H1 (cell line): ENCODE data around the gene AOAH. TPM values are rescaled to one million over a fixed set of nuclear protein-coding genes. Genes with fewer than 3 reads are reported as not detected.

Experiments
- CTCF ChIA-PET: fragments of 300-600 bp; sonication (Branson Sonifier 250); formaldehyde crosslinking; loops from one replicate; lab custom pipeline; 2021; ENCODE audit not compliant: partially characterized antibody; lab: Charles Lee
- POLR2A ChIA-PET: fragments of 300-600 bp; sonication (Branson Sonifier 250); formaldehyde crosslinking; loops from one replicate; lab custom pipeline; 2021; ENCODE audit warnings: inconsistent platforms; ENCODE audit not compliant: partially characterized antibody; lab: Charles Lee
- DNase-seq, 2 experiments: peaks; one replicate each; pipeline versions ENCODE4 v3.0.0 to v3.0.0-alpha.2; 2010 to 2022; ENCODE audit warnings: low spot score in 2 of 2, low read depth in 1 of 2, mixed read lengths in 1 of 2
- FAIRE-seq: peaks from 2 replicates; lab custom pipeline; 2011; peaks lifted over from hg19 to GRCh38; lab: Jason Lieb, UNC
- H2AFZ ChIP-seq: 2 replicates; pipeline ENCODE4 v1.8.1; 2012; ENCODE audit warnings: low read length, inconsistent platforms
- H2AK5ac ChIP-seq: 2 replicates; pipeline ENCODE4 v1.6.1; 2013; ENCODE audit warnings: low read depth, low read length
- H2BK120ac ChIP-seq: replicated peaks from 2 replicates; pipeline ENCODE3; 2013; ENCODE audit warnings: low read depth, low read length, inconsistent platforms
- H2BK12ac ChIP-seq: 2 replicates; pipeline ENCODE4 v1.6.1; 2013; ENCODE audit warnings: low read depth, low read length
- H2BK15ac ChIP-seq: 2 replicates; pipeline ENCODE4 v1.6.1; 2013; ENCODE audit warnings: low read length
- H2BK20ac ChIP-seq: 2 replicates; pipeline ENCODE4 v1.6.1; 2013; ENCODE audit warnings: low read length
- H2BK5ac ChIP-seq: 2 replicates; pipeline ENCODE4 v1.6.1; 2013; ENCODE audit warnings: low read depth, low read length
- H3K14ac ChIP-seq: 2 replicates; pipeline ENCODE4 v1.6.1; 2013; ENCODE audit warnings: inconsistent platforms; ENCODE audit not compliant: insufficient read length
- H3K18ac ChIP-seq: 2 replicates; pipeline ENCODE4 v1.6.1; 2013; ENCODE audit warnings: low read length; ENCODE audit errors: extremely low read depth
- H3K23ac ChIP-seq: 2 replicates; pipeline ENCODE4 v1.6.1; 2013; ENCODE audit warnings: inconsistent platforms; ENCODE audit not compliant: insufficient read length
- H3K23me2 ChIP-seq: 2 replicates; pipeline ENCODE4 v1.6.1; 2013; ENCODE audit warnings: low read depth, low read length
- H3K27ac ChIP-seq: 2 replicates; pipeline ENCODE4 v1.6.1; 2011; ENCODE audit warnings: low read depth, low read length, inconsistent platforms
- H3K27me3 ChIP-seq, 4 experiments: replicated peaks in 1 of 4; 1 replicate in 1 of 4; 2 replicates in 3 of 4; pipeline versions ENCODE4 v1.6.1 to v1.8.1; 2011 to 2013; ENCODE audit warnings: low read length in 3 of 4, mild to moderate bottlenecking in 3 of 4, inconsistent platforms in 2 of 4, mixed read lengths in 2 of 4, moderate library complexity in 1 of 4; ENCODE audit not compliant: control insufficient read depth in 3 of 4, insufficient read depth in 3 of 4; ENCODE audit errors: extremely low read depth in 1 of 4
- H3K36me3 ChIP-seq, 4 experiments: 2 replicates each; pipeline versions ENCODE4 v1.6.1 to v1.8.1; 2011 to 2013; ENCODE audit warnings: mild to moderate bottlenecking in 4 of 4, low read length in 3 of 4, moderate library complexity in 2 of 4, control low read depth in 1 of 4, inconsistent platforms in 1 of 4; ENCODE audit not compliant: insufficient read depth in 4 of 4, control insufficient read depth in 2 of 4
- H3K4ac ChIP-seq: replicated peaks from 2 replicates; pipeline ENCODE3; 2013; ENCODE audit warnings: low read length, low read depth, mixed read lengths, inconsistent platforms; ENCODE audit not compliant: insufficient read length
- H3K4me1 ChIP-seq, 4 experiments: replicated peaks in 1 of 4; 1 replicate in 1 of 4; 2 replicates in 3 of 4; pipeline versions ENCODE4 v1.6.1 to v1.8.1; 2011 to 2013; ENCODE audit warnings: low read length in 3 of 4, inconsistent platforms in 2 of 4, mixed read lengths in 1 of 4; ENCODE audit not compliant: insufficient read depth in 4 of 4, control insufficient read depth in 3 of 4
- H3K4me2 ChIP-seq, 2 experiments: 2 replicates each; pipeline versions ENCODE4 v1.6.1 to v1.8.1; 2011 to 2013; ENCODE audit warnings: low read depth in 2 of 2, low read length in 2 of 2, control low read depth in 1 of 2, inconsistent platforms in 1 of 2, mild to moderate bottlenecking in 1 of 2; ENCODE audit not compliant: insufficient read depth in 1 of 2
- H3K4me3 ChIP-seq, 4 experiments: fragments of 200-600, 300-600 bp in 1 of 4; sonication (generic), shearing (Covaris generic), sonication (Bioruptor Twin) in 1 of 4; 2 replicates each; pipeline versions ENCODE4 v1.5.1 to v1.8.1; 2011 to 2016; ENCODE audit warnings: low read length in 4 of 4, low read depth in 3 of 4, control low read depth in 2 of 4, inconsistent platforms in 2 of 4, mild to moderate bottlenecking in 2 of 4, mixed read lengths in 1 of 4, moderate library complexity in 1 of 4; ENCODE audit not compliant: insufficient read depth in 2 of 4; ENCODE audit errors: extremely low read depth in 1 of 4
- H3K56ac ChIP-seq: replicated peaks from 2 replicates; pipeline ENCODE3; 2013; ENCODE audit warnings: low read depth, mild to moderate bottlenecking, mixed read lengths, low read length, inconsistent platforms; ENCODE audit not compliant: insufficient read length
- H3K79me1 ChIP-seq: 2 replicates; pipeline ENCODE4 v1.6.1; 2013; ENCODE audit warnings: low read depth, low read length, control low read depth
- H3K79me2 ChIP-seq, 2 experiments: 2 replicates each; pipeline versions ENCODE4 v1.6.1 to v1.8.1; 2012 to 2013; ENCODE audit warnings: low read length in 2 of 2, mild to moderate bottlenecking in 2 of 2, inconsistent platforms in 1 of 2; ENCODE audit not compliant: insufficient read depth in 2 of 2, control insufficient read depth in 1 of 2
- H3K9ac ChIP-seq, 4 experiments: replicated peaks in 1 of 4; 1 replicate in 1 of 4; 2 replicates in 3 of 4; pipeline versions ENCODE4 v1.6.1 to v1.8.1; 2011 to 2013; ENCODE audit warnings: low read depth in 3 of 4, low read length in 3 of 4, control low read depth in 2 of 4, mild to moderate bottlenecking in 2 of 4, moderate library complexity in 2 of 4, inconsistent platforms in 1 of 4; ENCODE audit errors: extremely low read depth in 1 of 4
- H3K9me3 ChIP-seq, 2 experiments: 2 replicates each; pipeline versions ENCODE4 v1.6.1 to v1.8.1; 2012 to 2013; ENCODE audit warnings: mild to moderate bottlenecking in 2 of 2, moderate library complexity in 2 of 2, control low read depth in 1 of 2, inconsistent platforms in 1 of 2, low read depth in 1 of 2, low read length in 1 of 2, mixed read lengths in 1 of 2; ENCODE audit not compliant: insufficient read depth in 2 of 2
- H4K20me1 ChIP-seq, 2 experiments: replicated peaks in 1 of 2; 2 replicates each; pipeline versions ENCODE3 to v1.8.1; 2011 to 2013; ENCODE audit warnings: inconsistent platforms in 2 of 2, low read length in 2 of 2, mild to moderate bottlenecking in 1 of 2; ENCODE audit not compliant: insufficient read depth in 2 of 2, control insufficient read depth in 1 of 2
- H4K5ac ChIP-seq: 2 replicates; pipeline ENCODE4 v1.6.1; 2013; ENCODE audit warnings: low read length, low read depth, mixed read lengths, inconsistent platforms; ENCODE audit not compliant: insufficient read length
- H4K8ac ChIP-seq: 2 replicates; pipeline ENCODE4 v1.8.0; 2013; ENCODE audit warnings: mild to moderate bottlenecking, moderate library complexity, low read length, inconsistent platforms; ENCODE audit not compliant: insufficient read depth; ENCODE audit errors: extremely low read depth
- H4K91ac ChIP-seq: replicated peaks from 2 replicates; pipeline ENCODE3; 2013; ENCODE audit warnings: low read length, mixed read lengths, inconsistent platforms; ENCODE audit not compliant: insufficient read length
- ATF2 ChIP-seq: IDR thresholded peaks from 2 replicates; pipeline ENCODE4 v1.6.1; 2012; ENCODE audit warnings: low read length, inconsistent platforms
- CBX5 ChIP-seq: fragments of 300-800, 300-1000 bp; sonication (generic); IDR thresholded peaks from 2 replicates; pipeline ENCODE4 v1.7.1; 2016; ENCODE audit warnings: antibody characterized with exemption, low read length, low read depth
- CTBP2 ChIP-seq: IDR thresholded peaks from 2 replicates; pipeline ENCODE4 v1.7.0; 2011; ENCODE audit warnings: borderline replicate concordance, mild to moderate bottlenecking, moderate library complexity, mixed read lengths, low read length; ENCODE audit not compliant: insufficient read depth, insufficient read length
- RBBP5 ChIP-seq: IDR thresholded peaks from 2 replicates; pipeline ENCODE4 v1.7.1; 2012; ENCODE audit warnings: low read depth, mild to moderate bottlenecking, inconsistent platforms, low read length, moderate library complexity, borderline replicate concordance
- RNF2 ChIP-seq: fragments of 200-900, 300-1000 bp; sonication (generic); IDR thresholded peaks from 2 replicates; pipeline ENCODE4 v1.7.1; 2016; ENCODE audit warnings: borderline replicate concordance, low read depth, mild to moderate bottlenecking, antibody characterized with exemption, low read length; ENCODE audit not compliant: poor library complexity, severe bottlenecking; ENCODE audit errors: missing control alignments
- SUZ12 ChIP-seq: fragments of 200-600 bp; sonication (generic); IDR thresholded peaks from 2 replicates; pipeline ENCODE4 v1.6.1; 2012; ENCODE audit warnings: mild to moderate bottlenecking, inconsistent platforms, low read length, moderate library complexity, mixed read lengths
- WGBS, 2 experiments: shearing (Covaris generic) in 1 of 2; methylation state at CpG; one replicate each; pipeline versions ENCODE4 v1.1.6 to v1.1.7; 2013 to 2015; ENCODE audit warnings: low lambda C conversion rate in 2 of 2, mixed read lengths in 2 of 2, inconsistent platforms in 1 of 2, low coverage in 1 of 2, missing lambda C conversion rate in 1 of 2; ENCODE audit not compliant: insufficient replicate concordance in 2 of 2, insufficient coverage in 1 of 2, insufficient read length in 1 of 2; ENCODE audit errors: extremely low coverage in 1 of 2, missing lambda C conversion rate in 1 of 2; 5-methylcytosine and 5-hydroxymethylcytosine counted together
- polyA plus RNA-seq, 7 experiments: library from polyadenylated mRNA; depleted of rRNA in 3 of 7; stranded (reverse) in 5 of 7; unstranded in 2 of 7; fragments of >200 nt in 5 of 7; fragments of 200-250 nt in 2 of 7; gene quantifications; 1 replicate in 5 of 7; 2 replicates in 1 of 7; 4 replicates in 1 of 7; pipeline versions ENCODE4 v1.2.1 to v1.2.3, GENCODE V29; 2011 to 2013; ENCODE audit warnings: missing spikeins in 2 of 7, mixed read lengths in 2 of 7
- total RNA-seq: library from RNA; stranded (reverse); fragmentation: NEBNext Ultra II Directional; extraction: Animal tissue kit (Norgen Biotek cat#: 25700); gene quantifications from 2 replicates; pipeline ENCODE4 v1.2.1, GENCODE V29; 2021

AOAH gene
- total and polyA plus RNA-seq, 2 of the 8 experiments (the other 6 are each of a cell fraction or from before 2014, with no cell fraction given), result 0.08 TPM; not detected in 1

- no peaks in the 10 kb centered on the region for H3K36me3 ChIP-seq
- no peak overlapping the region for H3K9ac ChIP-seq
- FAIRE-seq, result no peak
- no peak overlapping the region for H2BK15ac ChIP-seq
- H3K9me3 ChIP-seq, result no peaks in the 10 kb centered on the region
- no peak overlapping the region for H3K56ac ChIP-seq
- H2AFZ ChIP-seq, result no peak overlapping the region
- 88% methylated on average over 10 of the region's 10 CpGs; no CpG with 5 or more reads in 1 of the 2 experiments for WGBS, 2 experiments
- H2BK12ac ChIP-seq, result no peak overlapping the region
- H2BK20ac ChIP-seq, result no peak overlapping the region
- H3K14ac ChIP-seq, result no peak overlapping the region
- H3K79me1 ChIP-seq, result no peaks in the 10 kb centered on the region
- no peak overlapping the region for H4K91ac ChIP-seq
- H4K20me1 ChIP-seq, result no peaks in the 10 kb centered on the region
- no peak overlapping the region for H3K4ac ChIP-seq
- H3K23ac ChIP-seq, result no peak overlapping the region
- H3K27ac ChIP-seq, result no peak overlapping the region
- ChIA-PET POLR2A (no interaction called here), CTCF (no interaction called here)
- H2BK5ac ChIP-seq, result no peak overlapping the region
- no peaks in the 10 kb centered on the region for H3K23me2 ChIP-seq
- no peak for DNase-seq
- H4K8ac ChIP-seq, result no peak overlapping the region
- no peak overlapping the region for H2BK120ac ChIP-seq
- H4K5ac ChIP-seq, result no peak overlapping the region
- H3K4me1 ChIP-seq, result no peaks in the 10 kb centered on the region
- H3K18ac ChIP-seq, result no peak overlapping the region
- H3K79me2 ChIP-seq, result no peaks in the 10 kb centered on the region
- H2AK5ac ChIP-seq, result no peak overlapping the region
- no peak overlapping the region for H3K4me2 ChIP-seq
- H3K27me3 ChIP-seq, result no peaks in the 10 kb centered on the region
- H3K4me3 ChIP-seq, result no peak overlapping the region
- TF ChIP-seq CTBP2 (no peak), RNF2 (no peak), ATF2 (no peak), RBBP5 (no peak), SUZ12 (no peak), CBX5 (no peak)
These were observed 124.5 kb downstream of the AOAH start for GRCh38 chr7:36599645-36600313.
